Right lobe of liver (tissue), 4 donors: ENCODE measurements around the gene SUGCT.

Experiments used
- CTCF ChIP-seq, 4 donors: fragments of 200-600 bp in 3 of 4; fragments of 450-650 bp in 1 of 4; IDR thresholded peaks; one replicate each; pipeline versions ENCODE4 v1.5.1 to v1.8.0; 2016 to 2022; ENCODE audit warnings: antibody characterized with exemption in 4 of 4, mild to moderate bottlenecking in 2 of 4
- POLR2A ChIP-seq: fragments of 450-650 bp; IDR thresholded peaks from one replicate; pipeline ENCODE4 v1.6.1; 2017; ENCODE audit warnings: antibody characterized with exemption, mild to moderate bottlenecking
- donor health status: DM: no; HTN: no; CAD: no.
- donor health status: DM: no; HTN: no; CAD: no.
- donor health status: DM: no; HTN: yes; CAD: no.

GRCh38 chr7:40471891-40472290, 337.1 kb downstream of the SUGCT start:
- no peak for TF ChIP-seq CTCF (IDR thresholded peaks at IDR 0.05)
- TF ChIP-seq POLR2A: no peak
